ENCODE measurements around the gene MX1.

MX1 gene

GRCh38 chr21:41458121-41458520, 32.1 kb downstream of the MX1 start:
- no peak for DNase-seq (ENCODE audit: extremely low read depth, low read depth)
- no peak overlapping the region for H3K4me3 ChIP-seq (replicated peaks; ENCODE audit: low read depth, low read length)
- TF ChIP-seq CTCF (IDR thresholded peaks at IDR 0.05; ENCODE audit: low read depth, low read length, missing control alignments): no peak

GRCh38 chr21:41458559-41458958, 32.5 kb downstream of the MX1 start:
- TF ChIP-seq CTCF (IDR thresholded peaks at IDR 0.05; ENCODE audit: low read depth, low read length, missing control alignments): no peak
- H3K4me3 ChIP-seq (replicated peaks; ENCODE audit: low read depth, low read length): no peak overlapping the region
- DNase-seq (ENCODE audit: extremely low read depth, low read depth): no peak

- no peak overlapping the region for H3K4me3 ChIP-seq (replicated peaks; ENCODE audit: low read depth, low read length)
- TF ChIP-seq CTCF (IDR thresholded peaks at IDR 0.05; ENCODE audit: low read depth, low read length, missing control alignments): no peak
- no peak for DNase-seq (ENCODE audit: extremely low read depth, low read depth)
Observed at GRCh38 chr21:41459884-41460534, 34.0 kb downstream of the MX1 start.

- TF ChIP-seq CTCF (IDR thresholded peaks at IDR 0.05; ENCODE audit: low read depth, low read length, missing control alignments): peak; percentile 84
- DNase-seq (ENCODE audit: extremely low read depth, low read depth): peak; percentile 16
- no peak overlapping the region for H3K4me3 ChIP-seq (replicated peaks; ENCODE audit: low read depth, low read length)
Observed at GRCh38 chr21:41460578-41461527, 34.8 kb downstream of the MX1 start.

GRCh38 chr21:41465176-41465781, 39.2 kb downstream of the MX1 start:
- TF ChIP-seq CTCF (IDR thresholded peaks at IDR 0.05; ENCODE audit: low read depth, low read length, missing control alignments): no peak
- no peak overlapping the region for H3K4me3 ChIP-seq (replicated peaks; ENCODE audit: low read depth, low read length)
- no peak for DNase-seq (ENCODE audit: extremely low read depth, low read depth)

- no peak for DNase-seq (ENCODE audit: extremely low read depth, low read depth)
- TF ChIP-seq CTCF (IDR thresholded peaks at IDR 0.05; ENCODE audit: low read depth, low read length, missing control alignments): no peak
- no peak overlapping the region for H3K4me3 ChIP-seq (replicated peaks; ENCODE audit: low read depth, low read length)
Observed at GRCh38 chr21:41466024-41466820, 40.2 kb downstream of the MX1 start.

Data from HFF-Myc (cell line).